Measurements from ENCODE around the gene NUP153. TPM values are rescaled to one million over a fixed set of nuclear protein-coding genes. Genes with fewer than 3 reads are reported as not detected.

Gene NUP153
- total RNA-seq, 1 experiment from 2014 or later: 67.0 TPM

GRCh38 chr6:17633465-17634188, 73.1 kb downstream of the NUP153 start:
- Mint-ChIP-seq H3K9me3 (no peaks in the 10 kb centered on the region), H3K27me3 (ENCODE audit: low read depth) (no peaks in the 10 kb centered on the region), H3K4me3 (no peak overlapping the region), H3K36me3 (peaks cover 79% of the 10 kb centered on the region), H3K27ac (peak overlapping the region; percentile 3; the same call in 1 of the 2 replicates), H3K4me1 (no peaks in the 10 kb centered on the region)
- ChIA-PET CTCF (no interaction called here), POLR2A (no interaction called here)
- DNase-seq (ENCODE audit: low spot score) (no peak), ATAC-seq (no peak)
- TF ChIP-seq IRF2 (CRISPR knock-in tag; IDR thresholded peaks at IDR 0.05; ENCODE audit: borderline replicate concordance, low read depth) (no peak), ATF1 (CRISPR knock-in tag; IDR thresholded peaks at IDR 0.05) (no peak), JUN (CRISPR knock-in tag; IDR thresholded peaks at IDR 0.05) (no peak), ESRRA (CRISPR knock-in tag; IDR thresholded peaks at IDR 0.05; ENCODE audit: borderline replicate concordance) (no peak), TCF7 (CRISPR knock-in tag; IDR thresholded peaks at IDR 0.05; ENCODE audit: low read depth) (no peak), ZNF512 (CRISPR knock-in tag; IDR thresholded peaks at IDR 0.05; ENCODE audit: borderline replicate concordance) (no peak), CBFB (CRISPR knock-in tag; IDR thresholded peaks at IDR 0.05; ENCODE audit: low read depth) (no peak), ZNF396 (CRISPR knock-in tag; IDR thresholded peaks at IDR 0.05; ENCODE audit: borderline replicate concordance) (no peak), ERG (CRISPR knock-in tag; IDR thresholded peaks at IDR 0.05) (no peak), ATF2 (CRISPR knock-in tag; IDR thresholded peaks at IDR 0.05; ENCODE audit: borderline replicate concordance, low read depth) (no peak), SMAD3 (CRISPR knock-in tag; IDR thresholded peaks at IDR 0.05; ENCODE audit: borderline replicate concordance) (no peak), E2F4 (CRISPR knock-in tag; IDR thresholded peaks at IDR 0.05; ENCODE audit: borderline replicate concordance, low read depth) (no peak), GRHL2 (CRISPR knock-in tag; IDR thresholded peaks at IDR 0.05; ENCODE audit: insufficient replicate concordance, severe bottlenecking) (no peak), ZNF416 (CRISPR knock-in tag; IDR thresholded peaks at IDR 0.05) (no peak), FOXJ3 (CRISPR knock-in tag; IDR thresholded peaks at IDR 0.05; ENCODE audit: borderline replicate concordance) (no peak)
- TF ChIP-seq, protein P1, sequence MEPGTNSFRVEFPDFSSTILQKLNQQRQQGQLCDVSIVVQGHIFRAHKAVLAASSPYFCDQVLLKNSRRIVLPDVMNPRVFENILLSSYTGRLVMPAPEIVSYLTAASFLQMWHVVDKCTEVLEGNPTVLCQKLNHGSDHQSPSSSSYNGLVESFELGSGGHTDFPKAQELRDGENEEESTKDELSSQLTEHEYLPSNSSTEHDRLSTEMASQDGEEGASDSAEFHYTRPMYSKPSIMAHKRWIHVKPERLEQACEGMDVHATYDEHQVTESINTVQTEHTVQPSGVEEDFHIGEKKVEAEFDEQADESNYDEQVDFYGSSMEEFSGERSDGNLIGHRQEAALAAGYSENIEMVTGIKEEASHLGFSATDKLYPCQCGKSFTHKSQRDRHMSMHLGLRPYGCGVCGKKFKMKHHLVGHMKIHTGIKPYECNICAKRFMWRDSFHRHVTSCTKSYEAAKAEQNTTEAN (CRISPR knock-in tag; IDR thresholded peaks at IDR 0.05): no peak
- TF ChIP-seq, protein P2, sequence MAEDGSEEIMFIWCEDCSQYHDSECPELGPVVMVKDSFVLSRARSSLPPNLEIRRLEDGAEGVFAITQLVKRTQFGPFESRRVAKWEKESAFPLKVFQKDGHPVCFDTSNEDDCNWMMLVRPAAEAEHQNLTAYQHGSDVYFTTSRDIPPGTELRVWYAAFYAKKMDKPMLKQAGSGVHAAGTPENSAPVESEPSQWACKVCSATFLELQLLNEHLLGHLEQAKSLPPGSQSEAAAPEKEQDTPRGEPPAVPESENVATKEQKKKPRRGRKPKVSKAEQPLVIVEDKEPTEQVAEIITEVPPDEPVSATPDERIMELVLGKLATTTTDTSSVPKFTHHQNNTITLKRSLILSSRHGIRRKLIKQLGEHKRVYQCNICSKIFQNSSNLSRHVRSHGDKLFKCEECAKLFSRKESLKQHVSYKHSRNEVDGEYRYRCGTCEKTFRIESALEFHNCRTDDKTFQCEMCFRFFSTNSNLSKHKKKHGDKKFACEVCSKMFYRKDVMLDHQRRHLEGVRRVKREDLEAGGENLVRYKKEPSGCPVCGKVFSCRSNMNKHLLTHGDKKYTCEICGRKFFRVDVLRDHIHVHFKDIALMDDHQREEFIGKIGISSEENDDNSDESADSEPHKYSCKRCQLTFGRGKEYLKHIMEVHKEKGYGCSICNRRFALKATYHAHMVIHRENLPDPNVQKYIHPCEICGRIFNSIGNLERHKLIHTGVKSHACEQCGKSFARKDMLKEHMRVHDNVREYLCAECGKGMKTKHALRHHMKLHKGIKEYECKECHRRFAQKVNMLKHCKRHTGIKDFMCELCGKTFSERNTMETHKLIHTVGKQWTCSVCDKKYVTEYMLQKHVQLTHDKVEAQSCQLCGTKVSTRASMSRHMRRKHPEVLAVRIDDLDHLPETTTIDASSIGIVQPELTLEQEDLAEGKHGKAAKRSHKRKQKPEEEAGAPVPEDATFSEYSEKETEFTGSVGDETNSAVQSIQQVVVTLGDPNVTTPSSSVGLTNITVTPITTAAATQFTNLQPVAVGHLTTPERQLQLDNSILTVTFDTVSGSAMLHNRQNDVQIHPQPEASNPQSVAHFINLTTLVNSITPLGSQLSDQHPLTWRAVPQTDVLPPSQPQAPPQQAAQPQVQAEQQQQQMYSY (CRISPR knock-in tag; IDR thresholded peaks at IDR 0.05): no peak

Data from WTC11 (cell line).